ENCODE measurements around the gene MARCHF10. TPM values are rescaled to one million over a fixed set of nuclear protein-coding genes. Genes with fewer than 3 reads are reported as not detected.
A peak's percentile ranks its signal among the peaks of the same experiment; 100 is the strongest.

Gene MARCHF10
- total RNA-seq, 1 experiment from 2014 or later = not detected

GRCh38 chr17:62793919-62794665 is 14.0 kb downstream of the MARCHF10 start:
- H3K79me2 ChIP-seq (ENCODE audit: low read length) = no peaks in the 10 kb centered on the region
- ChIA-PET POLR2A (ENCODE audit: unreplicated experiment) (no interaction called here), CTCF (no interaction called here)
- H3K4me3 ChIP-seq (ENCODE audit: low read length) = no peak overlapping the region
- no peak overlapping the region for H3K27ac ChIP-seq (ENCODE audit: low read length)
- no peak for ATAC-seq
- no peak overlapping the region for H3K9ac ChIP-seq (ENCODE audit: low read length)
- H4K20me1 ChIP-seq (ENCODE audit: low read length) = no peaks in the 10 kb centered on the region
- no peaks in the 10 kb centered on the region for H3K36me3 ChIP-seq (ENCODE audit: low read depth, low read length)
- TF ChIP-seq, protein P1, sequence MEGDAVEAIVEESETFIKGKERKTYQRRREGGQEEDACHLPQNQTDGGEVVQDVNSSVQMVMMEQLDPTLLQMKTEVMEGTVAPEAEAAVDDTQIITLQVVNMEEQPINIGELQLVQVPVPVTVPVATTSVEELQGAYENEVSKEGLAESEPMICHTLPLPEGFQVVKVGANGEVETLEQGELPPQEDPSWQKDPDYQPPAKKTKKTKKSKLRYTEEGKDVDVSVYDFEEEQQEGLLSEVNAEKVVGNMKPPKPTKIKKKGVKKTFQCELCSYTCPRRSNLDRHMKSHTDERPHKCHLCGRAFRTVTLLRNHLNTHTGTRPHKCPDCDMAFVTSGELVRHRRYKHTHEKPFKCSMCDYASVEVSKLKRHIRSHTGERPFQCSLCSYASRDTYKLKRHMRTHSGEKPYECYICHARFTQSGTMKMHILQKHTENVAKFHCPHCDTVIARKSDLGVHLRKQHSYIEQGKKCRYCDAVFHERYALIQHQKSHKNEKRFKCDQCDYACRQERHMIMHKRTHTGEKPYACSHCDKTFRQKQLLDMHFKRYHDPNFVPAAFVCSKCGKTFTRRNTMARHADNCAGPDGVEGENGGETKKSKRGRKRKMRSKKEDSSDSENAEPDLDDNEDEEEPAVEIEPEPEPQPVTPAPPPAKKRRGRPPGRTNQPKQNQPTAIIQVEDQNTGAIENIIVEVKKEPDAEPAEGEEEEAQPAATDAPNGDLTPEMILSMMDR (conservative IDR thresholded peaks at IDR 0.05; ENCODE audit: low read depth, low read length) = no peak
- no peak for TF ChIP-seq EZH2 (IDR thresholded peaks at IDR 0.05; ENCODE audit: low read length, unreplicated experiment)
- TF ChIP-seq EZH2phosphoT487 (IDR thresholded peaks at IDR 0.05; ENCODE audit: borderline replicate concordance, low read length) = no peak
- no peak for DNase-seq
- H3K9me2 ChIP-seq (replicated peaks; ENCODE audit: low read length) = no peaks in the 10 kb centered on the region
- H3K27me3 ChIP-seq (ENCODE audit: low read length) = no peaks in the 10 kb centered on the region
- no peaks in the 10 kb centered on the region for H3K9me3 ChIP-seq (ENCODE audit: low read length)
- no peak overlapping the region for H2AFZ ChIP-seq (ENCODE audit: low read length)
- H3K4me2 ChIP-seq (ENCODE audit: low read length) = no peak overlapping the region
- H3F3A ChIP-seq (ENCODE audit: low read length, unreplicated experiment) = peaks cover 19% of the 10 kb centered on the region
- no TSS peak for BruUV-seq (replicated peaks)
- intact Hi-C loops (cut with micrococcal nuclease) = no loop called here
- peaks cover 35% of the 10 kb centered on the region for H3K4me1 ChIP-seq (ENCODE audit: insufficient read depth, low read length)

GRCh38 chr17:62792447-62792800 is 15.7 kb downstream of the MARCHF10 start:
- Histone ChIP-seq H2AFZ (ENCODE audit: low read length) (no peak overlapping the region), H3F3A (ENCODE audit: low read length, unreplicated experiment) (peaks cover 19% of the 10 kb centered on the region), H3K27ac (ENCODE audit: low read length) (peak overlapping the region; percentile 56), H3K36me3 (ENCODE audit: low read depth, low read length) (no peaks in the 10 kb centered on the region), H3K79me2 (ENCODE audit: low read length) (no peaks in the 10 kb centered on the region), H3K9me3 (ENCODE audit: low read length) (no peaks in the 10 kb centered on the region), H3K9ac (ENCODE audit: low read length) (no peak overlapping the region), H4K20me1 (ENCODE audit: low read length) (no peaks in the 10 kb centered on the region), H3K9me2 (replicated peaks; ENCODE audit: low read length) (no peaks in the 10 kb centered on the region), H3K4me1 (ENCODE audit: insufficient read depth, low read length) (peaks cover 47% of the 10 kb centered on the region), H3K4me3 (ENCODE audit: low read length) (no peak overlapping the region), H3K27me3 (ENCODE audit: low read length) (no peaks in the 10 kb centered on the region), H3K4me2 (ENCODE audit: low read length) (0 out of 2 replicates have a peak overlapping the region, but pooled peaks have one; percentile 20)
- ATAC-seq (no peak), DNase-seq (no peak)
- intact Hi-C loops (cut with micrococcal nuclease) = no loop called here
- BruUV-seq (replicated peaks) = no TSS peak
- ChIA-PET POLR2A (ENCODE audit: unreplicated experiment) (interaction anchor here (1.0 kb wide), 1 partner anchor 13 kb away, joined by 3 read pairs; no protein-coding TSS in a partner anchor), CTCF (interaction anchor here (0.7 to 1.0 kb wide), 2 partner anchors 13 to 53 kb away, joined by 4 to 11 read pairs; no protein-coding TSS in a partner anchor)
- no peak for TF ChIP-seq EZH2 (IDR thresholded peaks at IDR 0.05; ENCODE audit: low read length, unreplicated experiment)
- TF ChIP-seq EZH2phosphoT487 (IDR thresholded peaks at IDR 0.05; ENCODE audit: borderline replicate concordance, low read length) = no peak
- TF ChIP-seq, protein P1 (conservative IDR thresholded peaks at IDR 0.05; ENCODE audit: low read depth, low read length) = no peak

All from PC-3 (cell line).